Nephron (organoid): ENCODE measurements around the gene FXYD6.
A peak's percentile ranks its signal among the peaks of the same experiment; 100 is the strongest.

Experiments used
- H3K27ac Mint-ChIP-seq, 3 experiments: 2 replicates each; pipeline ENCODE4 v1.8.0; 2020; ENCODE audit warnings: mixed read lengths in 3 of 3, mild to moderate bottlenecking in 2 of 3, moderate library complexity in 1 of 3
- H3K27me3 Mint-ChIP-seq: 2 replicates; pipeline ENCODE4 v1.8.0; 2021; ENCODE audit warnings: low read depth, mild to moderate bottlenecking, moderate library complexity, mixed read lengths
- H3K36me3 Mint-ChIP-seq: 2 replicates; pipeline ENCODE4 v1.8.0; 2020; ENCODE audit warnings: low read depth, mixed read lengths
- H3K4me1 Mint-ChIP-seq: 2 replicates; pipeline ENCODE4 v1.8.0; 2020; ENCODE audit warnings: mixed read lengths
- H3K4me3 Mint-ChIP-seq, 3 experiments: 2 replicates each; pipeline ENCODE4 v1.8.0; 2020; ENCODE audit warnings: mild to moderate bottlenecking in 3 of 3, mixed read lengths in 3 of 3, moderate library complexity in 2 of 3
- H3K9me3 Mint-ChIP-seq: 2 replicates; pipeline ENCODE4 v1.8.0; 2020; ENCODE audit warnings: mixed read lengths
- TF ChIP-seq, protein P1 (sequence below), 3 experiments: fragments of 200-600 bp; sonication (generic); IDR thresholded peaks; one replicate each; pipeline ENCODE4 v1.5.0; 2021; ENCODE audit warnings: antibody characterized with exemption in 3 of 3; ENCODE audit not compliant: unreplicated experiment in 3 of 3

FXYD6 gene

DNA sequence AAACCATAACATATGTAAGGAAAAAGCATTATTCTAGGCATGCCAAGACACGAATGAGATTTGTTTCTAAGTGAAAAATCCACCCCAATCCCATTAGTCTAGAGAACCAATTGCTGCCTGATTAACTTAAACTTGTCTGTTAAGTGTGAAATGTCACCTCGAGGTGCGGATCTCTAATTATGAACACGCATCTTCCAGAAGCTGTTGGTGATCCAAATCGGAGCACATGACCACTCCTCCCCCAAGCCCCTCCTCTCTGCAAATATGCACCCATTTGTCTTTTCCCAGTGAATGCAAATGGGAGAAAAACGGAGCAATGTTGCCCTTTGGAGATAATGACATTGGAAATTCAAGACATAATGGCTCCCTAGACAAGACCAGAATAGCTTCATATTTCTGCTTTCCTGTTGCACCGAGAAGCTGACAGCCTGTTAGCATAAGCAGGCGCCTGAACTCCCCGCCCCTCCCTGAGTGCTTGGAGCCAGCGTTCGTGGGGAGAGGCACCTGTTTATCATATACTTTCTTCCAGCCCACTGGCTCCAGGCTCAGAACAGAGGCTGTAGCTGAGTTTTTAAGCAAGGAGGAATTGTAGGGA is 6.0 kb upstream of the FXYD6 start:
- TF ChIP-seq, protein P1, sequence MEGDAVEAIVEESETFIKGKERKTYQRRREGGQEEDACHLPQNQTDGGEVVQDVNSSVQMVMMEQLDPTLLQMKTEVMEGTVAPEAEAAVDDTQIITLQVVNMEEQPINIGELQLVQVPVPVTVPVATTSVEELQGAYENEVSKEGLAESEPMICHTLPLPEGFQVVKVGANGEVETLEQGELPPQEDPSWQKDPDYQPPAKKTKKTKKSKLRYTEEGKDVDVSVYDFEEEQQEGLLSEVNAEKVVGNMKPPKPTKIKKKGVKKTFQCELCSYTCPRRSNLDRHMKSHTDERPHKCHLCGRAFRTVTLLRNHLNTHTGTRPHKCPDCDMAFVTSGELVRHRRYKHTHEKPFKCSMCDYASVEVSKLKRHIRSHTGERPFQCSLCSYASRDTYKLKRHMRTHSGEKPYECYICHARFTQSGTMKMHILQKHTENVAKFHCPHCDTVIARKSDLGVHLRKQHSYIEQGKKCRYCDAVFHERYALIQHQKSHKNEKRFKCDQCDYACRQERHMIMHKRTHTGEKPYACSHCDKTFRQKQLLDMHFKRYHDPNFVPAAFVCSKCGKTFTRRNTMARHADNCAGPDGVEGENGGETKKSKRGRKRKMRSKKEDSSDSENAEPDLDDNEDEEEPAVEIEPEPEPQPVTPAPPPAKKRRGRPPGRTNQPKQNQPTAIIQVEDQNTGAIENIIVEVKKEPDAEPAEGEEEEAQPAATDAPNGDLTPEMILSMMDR (IDR thresholded peaks at IDR 0.05; ENCODE audit: unreplicated experiment in 3 of 3) = no peak
- Mint-ChIP-seq H3K4me1 (peaks cover 76% of the 10 kb centered on the region), H3K36me3 (no peaks in the 10 kb centered on the region), H3K4me3 (peak overlapping the region in 2 of 3 experiments; percentile 37 to 59), H3K27ac (peak overlapping the region in 2 of 3 experiments; percentile 75 to 90), H3K27me3 (peaks cover 25% of the 10 kb centered on the region), H3K9me3 (peaks cover 3% of the 10 kb centered on the region)

DNA sequence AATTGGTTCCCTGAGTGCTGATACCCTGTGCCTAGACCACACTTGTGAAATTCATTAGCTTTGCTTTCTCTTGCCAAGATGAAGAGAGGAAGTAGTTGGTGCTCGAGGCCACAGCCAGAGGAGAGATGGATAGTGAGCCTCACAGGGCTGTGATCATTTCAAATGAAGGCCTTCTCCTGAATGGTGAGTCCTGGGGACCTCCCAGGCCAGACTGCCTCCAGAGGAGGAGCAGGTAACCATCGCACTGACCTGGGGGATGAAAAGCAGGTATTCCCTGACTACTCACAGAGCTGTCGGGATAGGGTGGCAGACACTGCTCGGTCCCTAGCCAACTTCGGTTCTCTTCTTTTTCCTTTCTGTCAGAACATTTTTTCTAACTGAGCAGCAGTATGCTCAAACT is 4.8 kb upstream of the FXYD6 start:
- H3K27ac Mint-ChIP-seq = peak overlapping the region in 2 of 3 experiments; percentile 6 to 54
- H3K4me3 Mint-ChIP-seq = peak overlapping the region in 1 of 3 experiments; percentile 7
- TF ChIP-seq, protein P1 (IDR thresholded peaks at IDR 0.05; ENCODE audit: unreplicated experiment in 3 of 3) = no peak

DNA sequence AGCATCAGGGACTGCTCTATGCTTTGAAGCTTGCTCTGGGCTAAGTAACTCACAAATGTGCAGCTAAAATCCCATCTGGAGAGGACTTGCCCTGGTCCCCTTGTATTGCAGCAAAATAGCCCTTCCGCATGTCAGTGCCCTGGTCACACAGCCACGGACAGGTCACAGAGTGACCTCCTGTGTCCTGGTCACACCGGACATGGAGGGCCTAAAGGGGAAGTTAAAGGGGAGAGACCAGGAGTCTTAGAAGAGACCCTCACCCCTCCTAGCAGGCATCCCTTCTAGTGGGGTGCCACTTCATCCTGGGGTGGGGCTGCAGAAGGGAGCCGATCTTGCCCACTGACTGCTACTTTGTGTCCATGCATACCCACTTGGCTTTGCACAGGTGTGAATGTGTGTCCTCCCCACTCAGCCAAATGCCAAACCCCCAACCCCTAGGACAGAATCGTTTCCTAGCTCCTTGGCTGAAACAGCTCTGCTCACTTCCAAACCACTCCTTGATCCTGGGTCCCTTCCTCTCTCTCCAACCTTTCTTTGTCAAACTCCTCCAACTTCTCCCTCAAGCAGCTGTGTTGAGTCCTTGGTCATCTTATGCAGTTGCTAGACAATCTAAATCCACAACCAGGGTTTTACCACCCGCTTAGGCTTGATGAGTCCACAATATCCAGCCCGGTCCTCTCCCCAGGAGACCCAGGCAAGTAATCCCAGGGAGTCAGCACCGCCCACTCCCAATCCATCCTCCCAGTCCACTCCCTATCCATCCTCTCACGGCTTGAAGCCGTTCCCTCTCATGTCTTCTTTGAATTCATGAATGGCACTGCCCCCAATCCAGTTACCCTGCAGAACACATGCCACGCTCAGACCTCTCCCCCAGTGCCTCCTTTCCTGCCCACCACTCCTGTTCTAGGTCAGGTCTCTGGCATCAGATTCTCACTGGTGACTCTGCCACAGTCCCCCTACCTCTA is 3.3 kb upstream of the FXYD6 start:
- H3K27me3 Mint-ChIP-seq = peaks cover 29% of the 10 kb centered on the region
- peak overlapping the region in 2 of 3 experiments; percentile 27 to 54 for H3K27ac Mint-ChIP-seq
- no peaks in the 10 kb centered on the region for H3K36me3 Mint-ChIP-seq
- H3K4me3 Mint-ChIP-seq = peak overlapping the region in 2 of 3 experiments; percentile 5 to 7
- no peaks in the 10 kb centered on the region for H3K9me3 Mint-ChIP-seq
- TF ChIP-seq, protein P1 (IDR thresholded peaks at IDR 0.05; ENCODE audit: unreplicated experiment in 3 of 3) = no peak
- peaks cover 70% of the 10 kb centered on the region for H3K4me1 Mint-ChIP-seq

More for the DNA sequence above, 4.8 kb upstream of the FXYD6 start:
- H3K9me3 Mint-ChIP-seq = peaks cover 3% of the 10 kb centered on the region
- peaks cover 29% of the 10 kb centered on the region for H3K27me3 Mint-ChIP-seq
- no peaks in the 10 kb centered on the region for H3K36me3 Mint-ChIP-seq
- peaks cover 79% of the 10 kb centered on the region for H3K4me1 Mint-ChIP-seq

DNA sequence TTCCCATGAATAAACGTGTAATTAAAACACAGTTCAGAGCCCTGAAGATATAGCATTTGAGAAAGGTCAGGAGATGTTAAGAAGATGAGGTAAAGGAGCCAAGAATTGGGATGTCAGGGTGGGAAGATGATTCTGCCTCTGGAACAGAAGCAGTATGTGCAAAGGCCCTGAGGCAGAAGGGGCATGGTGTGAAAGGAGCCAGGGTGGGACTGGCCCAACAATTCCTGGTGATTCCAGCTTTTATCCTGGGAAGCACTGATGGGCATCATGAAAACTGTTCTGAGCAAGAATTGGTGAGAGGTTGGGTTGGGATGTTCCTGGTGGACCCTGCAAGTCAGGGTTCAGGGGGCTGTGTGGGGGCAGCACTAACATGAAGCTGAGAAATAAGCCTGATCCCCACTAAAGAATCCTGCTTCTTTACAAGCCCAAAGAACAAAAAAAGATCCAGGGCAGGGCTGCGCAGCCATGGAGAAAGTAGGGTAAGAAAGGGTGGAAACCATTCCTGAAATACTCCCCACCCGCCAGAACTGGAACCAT is 2.5 kb upstream of the FXYD6 start:
- peak overlapping the region in 2 of 3 experiments; percentile 5 to 18 for H3K27ac Mint-ChIP-seq
- H3K36me3 Mint-ChIP-seq = no peaks in the 10 kb centered on the region
- peaks cover 29% of the 10 kb centered on the region for H3K27me3 Mint-ChIP-seq
- no peaks in the 10 kb centered on the region for H3K9me3 Mint-ChIP-seq
- TF ChIP-seq, protein P1 (IDR thresholded peaks at IDR 0.05; ENCODE audit: unreplicated experiment in 3 of 3) = no peak
- H3K4me1 Mint-ChIP-seq = peaks cover 70% of the 10 kb centered on the region
- peak overlapping the region in 2 of 3 experiments; percentile 9 to 29 for H3K4me3 Mint-ChIP-seq

DNA sequence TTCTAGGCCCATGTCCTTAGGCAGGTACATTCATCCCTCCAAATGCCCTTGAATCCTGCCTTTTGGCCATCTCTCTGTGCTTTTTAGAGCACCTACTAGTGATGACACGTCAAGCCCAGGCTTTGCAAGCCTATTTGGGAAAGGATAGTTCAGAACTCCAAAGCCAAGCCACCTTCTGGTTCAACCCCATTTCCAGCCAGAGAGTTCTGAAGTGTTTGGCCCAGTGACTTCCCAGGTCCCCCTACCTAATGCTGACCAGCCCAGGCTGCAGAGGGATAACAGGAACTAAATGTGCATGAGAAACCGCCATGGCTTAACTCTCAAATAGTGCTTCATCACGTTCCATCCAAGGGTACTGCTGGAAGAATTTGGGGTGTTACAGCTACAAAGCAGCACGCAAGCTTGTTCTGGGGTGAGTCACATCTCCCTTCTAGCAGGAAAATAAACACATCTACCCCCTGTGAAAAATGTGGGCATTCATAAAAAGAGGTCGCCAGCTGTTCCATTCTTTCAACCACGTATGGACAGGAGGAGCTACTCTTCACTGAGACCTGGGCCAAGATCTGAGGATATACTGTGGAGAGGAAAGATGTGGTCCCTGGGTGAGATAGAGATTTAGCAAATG is 2.0 kb upstream of the FXYD6 start:
- H3K36me3 Mint-ChIP-seq = no peaks in the 10 kb centered on the region
- peaks cover 29% of the 10 kb centered on the region for H3K27me3 Mint-ChIP-seq
- H3K9me3 Mint-ChIP-seq = no peaks in the 10 kb centered on the region
- H3K27ac Mint-ChIP-seq = peak overlapping the region in 2 of 3 experiments; percentile 5 to 59
- TF ChIP-seq, protein P1 (IDR thresholded peaks at IDR 0.05; ENCODE audit: unreplicated experiment in 3 of 3) = no peak
- peak overlapping the region; percentile 59 to 81 (median 78) for H3K4me3 Mint-ChIP-seq
- peaks cover 70% of the 10 kb centered on the region for H3K4me1 Mint-ChIP-seq
